ENCODE results near the gene RMRP. TPM values are rescaled to one million over a fixed set of nuclear protein-coding genes. Genes with fewer than 3 reads are reported as not detected.

RMRP gene
- total RNA-seq, 4 donors from 2014 or later = 115 to 715 (median 367) TPM

- no peak for TF ChIP-seq POLR2A (IDR thresholded peaks at IDR 0.05)
- no peak for TF ChIP-seq CTCF (IDR thresholded peaks at IDR 0.05 in 4 of 5, conservative IDR thresholded peaks at IDR 0.05 in 1 of 5)
- in situ Hi-C loops (cut with MboI; ENCODE audit: low sequenced_read_pairs in 4 of 4) = loop anchor here in 1 of 4 donors (10.0 kb wide), 1 partner anchor 47 kb away; no protein-coding TSS in a partner anchor
- Histone ChIP-seq H3K4me1 (peaks cover 29 to 30% of the 10 kb centered on the region in 2 donors), H3K36me3 (peaks cover 0 to 1% of the 10 kb centered on the region in 2 donors), H3K4me3 (no peak overlapping the region), H3K27ac (peak overlapping the region; percentile 97 to 99 (median 98)), H3K27me3 (no peaks in the 10 kb centered on the region), H3K9me3 (no peaks in the 10 kb centered on the region)
- no peak for ATAC-seq
- no peak for DNase-seq
- intact Hi-C loops (cut with DNase I; ENCODE audit: low total_unique reads) = loop anchor here (1.0 to 2.0 kb wide), 2 partner anchors 41 to 46 kb away; partner anchors contain the start of genes CREB3 and TLN1
Observed at GRCh38 chr9:35691757-35692301, 34.0 kb upstream of the RMRP start.

- intact Hi-C loops (cut with DNase I; ENCODE audit: low total_unique reads) (loop anchor here (1.0 to 2.0 kb wide), 2 partner anchors 42 to 45 kb away; partner anchors contain the start of genes CREB3 and TLN1), in situ Hi-C loops (cut with MboI; ENCODE audit: low sequenced_read_pairs in 4 of 4) (loop anchor here in 1 of 4 donors (10.0 kb wide), 1 partner anchor 46 kb away; no protein-coding TSS in a partner anchor)
- H3K4me1 ChIP-seq = peaks cover 29 to 31% of the 10 kb centered on the region in 2 donors
- TF ChIP-seq POLR2A (IDR thresholded peaks at IDR 0.05) (no peak), CTCF (IDR thresholded peaks at IDR 0.05 in 4 of 5, conservative IDR thresholded peaks at IDR 0.05 in 1 of 5) (no peak)
- peak; percentile 0 to 5 for ATAC-seq
- H3K4me3 ChIP-seq = peak overlapping the region; percentile 77 to 96 (median 87)
- H3K9me3 ChIP-seq = no peaks in the 10 kb centered on the region
- no peak for DNase-seq
- peak overlapping the region; percentile 97 to 99 (median 98) for H3K27ac ChIP-seq
- no peaks in the 10 kb centered on the region for H3K36me3 ChIP-seq
- no peaks in the 10 kb centered on the region for H3K27me3 ChIP-seq
Observed at GRCh38 chr9:35691334-35691650, 33.5 kb upstream of the RMRP start.

- Histone ChIP-seq H3K36me3 (peaks cover 0 to under 1% of the 10 kb centered on the region in 2 donors), H3K4me3 (peak overlapping the region; percentile 77 to 96 (median 87)), H3K4me1 (peaks cover 34 to 36% of the 10 kb centered on the region in 2 donors), H3K9me3 (no peaks in the 10 kb centered on the region), H3K27ac (peak overlapping the region; percentile 97 to 99 (median 98)), H3K27me3 (no peaks in the 10 kb centered on the region)
- peak; percentile 21 to 25 for TF ChIP-seq POLR2A (IDR thresholded peaks at IDR 0.05)
- no peak for TF ChIP-seq CTCF (IDR thresholded peaks at IDR 0.05 in 4 of 5, conservative IDR thresholded peaks at IDR 0.05 in 1 of 5)
- peak; percentile 56 to 75 for DNase-seq
- intact Hi-C loops (cut with DNase I; ENCODE audit: low total_unique reads) = loop anchor here (1.0 to 2.0 kb wide), 4 partner anchors 32 to 86 kb away; partner anchors contain the start of genes CCDC107, CREB3, RMRP and TLN1
- in situ Hi-C loops (cut with MboI; ENCODE audit: low sequenced_read_pairs in 4 of 4) = loop anchor here in 1 of 4 donors (10.0 kb wide), 1 partner anchor 46 kb away; no protein-coding TSS in a partner anchor
- ATAC-seq = peak; percentile 21 to 32
Observed at GRCh38 chr9:35690614-35691333, 33.0 kb upstream of the RMRP start.

GRCh38 chr9:35690294-35690613 is 32.4 kb upstream of the RMRP start:
- no peak for ATAC-seq
- intact Hi-C loops (cut with DNase I; ENCODE audit: low total_unique reads) = loop anchor here (1.0 to 2.0 kb wide), 3 partner anchors 32 to 86 kb away; partner anchors contain the start of genes CCDC107, CREB3, RMRP and TLN1
- H3K4me1 ChIP-seq = peaks cover 40 to 41% of the 10 kb centered on the region in 2 donors

More at GRCh38 chr9:35690294-35690613, 32.4 kb upstream of the RMRP start:
- H3K27ac ChIP-seq = peak overlapping the region; percentile 97 to 99 (median 98)
- H3K36me3 ChIP-seq = peaks cover 0 to 6% of the 10 kb centered on the region in 2 donors
- no peaks in the 10 kb centered on the region for H3K27me3 ChIP-seq
- peak in 1 of 2 donors; percentile 43 for DNase-seq
- peak overlapping the region; percentile 77 to 96 (median 87) for H3K4me3 ChIP-seq
- H3K9me3 ChIP-seq = no peaks in the 10 kb centered on the region
- in situ Hi-C loops (cut with MboI; ENCODE audit: low sequenced_read_pairs in 4 of 4) = loop anchor here in 1 of 4 donors (10.0 kb wide), 1 partner anchor 45 kb away; no protein-coding TSS in a partner anchor
- no peak for TF ChIP-seq CTCF (IDR thresholded peaks at IDR 0.05 in 4 of 5, conservative IDR thresholded peaks at IDR 0.05 in 1 of 5)
- no peak for TF ChIP-seq POLR2A (IDR thresholded peaks at IDR 0.05)
